Measurements from ENCODE around the gene TAPBP. TPM values are rescaled to one million over a fixed set of nuclear protein-coding genes. Genes with fewer than 3 reads are reported as not detected.
A peak's percentile ranks its signal among the peaks of the same experiment; 100 is the strongest.

TAPBP gene
- total RNA-seq, 1 experiment from 2014 or later, result 28.2 TPM

- no peak overlapping the region for H3K18ac ChIP-seq (ENCODE audit: insufficient read length, low read depth, low read length)
- no peak overlapping the region for H2BK12ac ChIP-seq (ENCODE audit: insufficient read length, low read depth, low read length)
- H4K5ac ChIP-seq (ENCODE audit: insufficient read length, low read depth, low read length), result no peak overlapping the region
- H3K9ac ChIP-seq (ENCODE audit: extremely low read depth, insufficient read length, low read length), result peak overlapping the region; percentile 53
- Mint-ChIP-seq H3K4me3 (peak overlapping the region; percentile 95 to 100), H3K27me3 (ENCODE audit: low read depth) (no peaks in the 10 kb centered on the region; the same call in 1 of the 2 replicates), H3K27ac (no peak overlapping the region; a peak in 1 of 7 replicates), H3K36me3 (ENCODE audit: insufficient read depth in 1 of 3, low read depth in 3 of 3) (peaks cover 24 to 27% (median 27%) of the 10 kb centered on the region in 3 experiments), H3K4me1 (peaks cover 38 to 42% of the 10 kb centered on the region in 2 experiments), H3K9me3 (peaks cover 0 to 3% of the 10 kb centered on the region in 2 experiments; a peak in 3 of 5 replicates)
- H4K91ac ChIP-seq (ENCODE audit: insufficient read length, low read depth, low read length), result no peak overlapping the region
- H3K4me1 ChIP-seq (ENCODE audit: insufficient read depth, low read length), result peaks cover 9% of the 10 kb centered on the region; the same call in 1 of the 2 replicates
- H3K27me3 ChIP-seq (ENCODE audit: insufficient read depth, low read length), result no peaks in the 10 kb centered on the region
- H3K4ac ChIP-seq (ENCODE audit: low read depth, low read length), result no peak overlapping the region
- no peak overlapping the region for H2BK5ac ChIP-seq (ENCODE audit: insufficient read length, low read length)
- H3K14ac ChIP-seq (ENCODE audit: insufficient read depth, low read length), result no peak overlapping the region
- no peak overlapping the region for H4K8ac ChIP-seq (replicated peaks; ENCODE audit: insufficient read length, low read depth, low read length)
- H3K27ac ChIP-seq (ENCODE audit: insufficient read length, low read depth, low read length), result no peak overlapping the region
- H2AK5ac ChIP-seq (ENCODE audit: insufficient read length, low read length), result no peak overlapping the region
- H4K20me1 ChIP-seq (ENCODE audit: control insufficient read depth, insufficient read depth, insufficient read length), result no peaks in the 10 kb centered on the region
- no peak for DNase-seq
- no peak overlapping the region for H3K56ac ChIP-seq (ENCODE audit: insufficient read length, low read depth, low read length)
- peaks cover 18% of the 10 kb centered on the region for H3K23me2 ChIP-seq (ENCODE audit: insufficient read length, low read depth, low read length, poor library complexity, severe bottlenecking)
- WGBS (ENCODE audit: extremely low coverage, insufficient read length, low lambda C conversion rate), result no CpG with 5 or more reads among the region's 7 CpGs
- TF ChIP-seq, protein P1, sequence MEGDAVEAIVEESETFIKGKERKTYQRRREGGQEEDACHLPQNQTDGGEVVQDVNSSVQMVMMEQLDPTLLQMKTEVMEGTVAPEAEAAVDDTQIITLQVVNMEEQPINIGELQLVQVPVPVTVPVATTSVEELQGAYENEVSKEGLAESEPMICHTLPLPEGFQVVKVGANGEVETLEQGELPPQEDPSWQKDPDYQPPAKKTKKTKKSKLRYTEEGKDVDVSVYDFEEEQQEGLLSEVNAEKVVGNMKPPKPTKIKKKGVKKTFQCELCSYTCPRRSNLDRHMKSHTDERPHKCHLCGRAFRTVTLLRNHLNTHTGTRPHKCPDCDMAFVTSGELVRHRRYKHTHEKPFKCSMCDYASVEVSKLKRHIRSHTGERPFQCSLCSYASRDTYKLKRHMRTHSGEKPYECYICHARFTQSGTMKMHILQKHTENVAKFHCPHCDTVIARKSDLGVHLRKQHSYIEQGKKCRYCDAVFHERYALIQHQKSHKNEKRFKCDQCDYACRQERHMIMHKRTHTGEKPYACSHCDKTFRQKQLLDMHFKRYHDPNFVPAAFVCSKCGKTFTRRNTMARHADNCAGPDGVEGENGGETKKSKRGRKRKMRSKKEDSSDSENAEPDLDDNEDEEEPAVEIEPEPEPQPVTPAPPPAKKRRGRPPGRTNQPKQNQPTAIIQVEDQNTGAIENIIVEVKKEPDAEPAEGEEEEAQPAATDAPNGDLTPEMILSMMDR (conservative IDR thresholded peaks at IDR 0.05), result no peak
- peaks cover 8% of the 10 kb centered on the region; the same call in 1 of the 2 replicates for H3K79me2 ChIP-seq (ENCODE audit: insufficient read depth, low read length)
- no peaks in the 10 kb centered on the region for H3K9me3 ChIP-seq (ENCODE audit: control insufficient read depth, low read depth, low read length)
- H3K79me1 ChIP-seq (ENCODE audit: insufficient read depth, low read depth, low read length, poor library complexity, severe bottlenecking), result peaks cover 7% of the 10 kb centered on the region
- H2BK20ac ChIP-seq (ENCODE audit: low read depth, low read length, poor library complexity, severe bottlenecking), result no peak overlapping the region
- H2BK120ac ChIP-seq (ENCODE audit: low read depth, low read length, poor library complexity, severe bottlenecking), result no peak overlapping the region
- H3K23ac ChIP-seq (ENCODE audit: insufficient read length, low read depth, low read length), result no peak overlapping the region
- H2AFZ ChIP-seq (ENCODE audit: low read length), result peak overlapping the region; percentile 60
- no peak overlapping the region for H2BK15ac ChIP-seq (ENCODE audit: low read depth, low read length)
- H3T11ph ChIP-seq (ENCODE audit: low read length), result no peak overlapping the region
- H3K4me2 ChIP-seq (ENCODE audit: insufficient read depth, insufficient read length, low read length), result peak overlapping the region; percentile 93
Observed at GRCh38 chr6:33324125-33324524, 10.2 kb upstream of the TAPBP start.

Measured in H9 (cell line).